GM19372 (cell line): ENCODE measurements around the gene C11orf98.
"Not testable (repeated sequence)": the region's sequence is repeated elsewhere in the genome, so short reads cannot be mapped to it uniquely, and the experiment has no call there.

Source experiments
- ATAC-seq: cut with Tn5 transposase; IDR thresholded peaks from one replicate; pipeline ENCODE4 v1.9.1; 2021; ENCODE audit warnings: mild to moderate bottlenecking, low read depth, moderate library complexity; ENCODE audit not compliant: unreplicated experiment

Gene C11orf98

GRCh38 chr11:62665075-62665598 is at the start of gene C11orf98, which contains the start of gene CSKMT:
Gene C11orf98, minus strand, starts transcription at chr11:62665210. Its CDS starts 41 bp downstream, at chr11:62665169.
Gene CSKMT, plus strand, starts transcription at chr11:62665312. Its CDS starts 568 bp downstream, at chr11:62665880.
- ATAC-seq = peak; percentile 82

DNA sequence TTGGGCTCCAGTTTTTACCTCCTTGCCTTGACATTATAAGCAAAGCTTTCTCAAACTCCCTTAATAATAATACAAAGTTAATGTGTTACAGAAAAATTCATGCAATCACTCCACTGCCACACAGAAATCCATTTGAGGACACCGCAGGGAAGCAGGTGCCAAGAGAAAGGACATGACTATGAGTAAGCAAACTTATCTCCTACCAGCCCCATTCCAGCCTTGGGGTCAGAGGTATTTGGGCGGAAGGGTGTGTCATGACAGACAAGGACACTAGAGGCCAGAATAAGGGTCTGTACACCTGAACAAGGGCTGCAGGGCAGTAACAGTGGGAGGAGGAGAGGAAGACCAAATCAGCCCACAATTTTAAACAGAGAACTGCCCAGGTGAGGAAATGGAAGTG is 48.3 kb upstream of the C11orf98 start:
- ATAC-seq = no peak

GRCh38 chr11:62712861-62713260 is 47.9 kb upstream of the C11orf98 start:
- no peak for ATAC-seq

- no peak for ATAC-seq
Measured at GRCh38 chr11:62712276-62712812, 47.3 kb upstream of the C11orf98 start.

- ATAC-seq = no peak
Measured at GRCh38 chr11:62710001-62710345, 45.0 kb upstream of the C11orf98 start.

DNA sequence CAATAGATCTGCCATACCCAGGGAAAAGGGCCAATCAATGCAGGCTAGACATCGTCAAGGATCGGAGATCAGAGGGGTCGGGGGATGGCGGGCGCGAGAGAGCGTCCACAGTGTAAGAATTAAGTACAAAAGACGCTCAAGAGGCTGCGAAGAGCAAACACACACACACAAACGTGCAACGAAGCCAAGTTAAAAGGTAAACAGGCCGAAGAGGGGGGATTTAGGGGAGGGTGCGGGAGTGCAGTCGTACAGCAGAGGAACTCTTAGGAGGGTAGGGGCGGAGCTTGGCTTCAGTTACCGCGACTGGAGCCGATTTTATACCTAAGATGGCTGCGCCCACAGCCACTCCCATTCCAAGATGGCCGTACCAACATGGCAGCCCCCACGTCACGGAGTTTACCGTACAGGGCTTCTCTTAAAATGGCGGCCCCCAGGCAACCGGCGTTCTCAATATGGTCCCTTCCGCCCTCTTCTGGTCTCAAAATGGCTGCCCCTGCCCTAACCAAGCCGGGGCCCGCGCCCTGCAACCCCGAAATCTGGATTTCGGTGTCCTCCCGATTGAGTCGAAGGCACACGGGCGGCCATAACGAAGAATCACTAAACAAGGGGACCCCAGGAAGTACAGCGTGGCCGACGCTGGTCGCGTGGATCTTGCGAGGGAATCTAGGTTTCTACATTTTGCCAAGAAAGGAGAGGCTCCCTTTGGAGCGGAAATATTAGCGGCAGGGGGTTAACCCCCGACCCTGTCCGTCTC is 44.4 kb upstream of the C11orf98 start:
- peak; percentile 73 for ATAC-seq

DNA sequence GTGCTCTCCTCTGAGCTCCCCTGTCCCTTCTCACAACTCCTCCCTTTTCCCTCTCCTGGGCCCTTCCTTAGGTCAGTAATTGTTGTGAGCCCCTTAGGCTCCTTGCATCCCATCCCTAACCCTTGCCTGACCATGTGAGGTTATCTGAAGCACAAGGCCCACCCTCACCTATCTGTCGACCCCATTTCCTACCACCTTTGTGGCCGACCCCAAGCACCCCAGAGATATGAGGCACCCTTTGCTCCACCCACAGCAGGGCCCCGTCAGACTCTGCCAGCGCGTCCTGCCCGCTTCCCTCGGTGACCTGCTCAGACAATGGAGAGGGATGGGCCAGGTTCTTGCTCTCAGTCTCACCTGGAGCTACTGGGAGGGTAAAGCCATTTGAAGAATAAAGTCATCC is 43.8 kb upstream of the C11orf98 start:
- ATAC-seq = no peak

DNA sequence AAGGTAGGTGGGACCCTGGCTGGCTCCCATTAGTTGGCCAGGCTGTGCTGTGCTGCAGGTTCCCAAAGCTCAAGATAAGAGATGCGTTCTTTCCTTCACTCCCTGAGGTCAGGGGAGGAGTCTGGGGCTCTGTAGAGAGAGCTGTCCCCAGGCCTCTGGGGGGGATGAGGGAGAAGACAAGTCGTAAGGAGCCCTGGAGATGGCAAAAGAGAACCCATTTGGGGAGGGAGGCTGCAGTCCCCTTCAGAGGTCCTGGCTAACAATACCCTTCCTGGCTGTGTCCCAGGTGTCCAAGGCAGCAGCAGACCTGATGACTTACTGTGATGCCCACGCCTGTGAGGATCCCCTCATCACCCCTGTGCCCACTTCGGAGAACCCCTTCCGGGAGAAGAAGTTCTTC is 43.4 kb upstream of the C11orf98 start:
- ATAC-seq = no peak

- ATAC-seq = no peak
Measured at GRCh38 chr11:62707277-62707861, 42.4 kb upstream of the C11orf98 start, which contains the start of the genes BSCL2 and GNG3. Gene BSCL2, minus strand, starts transcription at chr11:62707424. Its CDS starts 229 bp downstream, at chr11:62707195. Gene GNG3, plus strand, starts transcription at chr11:62707676. Its CDS starts 620 bp downstream, at chr11:62708296.

DNA sequence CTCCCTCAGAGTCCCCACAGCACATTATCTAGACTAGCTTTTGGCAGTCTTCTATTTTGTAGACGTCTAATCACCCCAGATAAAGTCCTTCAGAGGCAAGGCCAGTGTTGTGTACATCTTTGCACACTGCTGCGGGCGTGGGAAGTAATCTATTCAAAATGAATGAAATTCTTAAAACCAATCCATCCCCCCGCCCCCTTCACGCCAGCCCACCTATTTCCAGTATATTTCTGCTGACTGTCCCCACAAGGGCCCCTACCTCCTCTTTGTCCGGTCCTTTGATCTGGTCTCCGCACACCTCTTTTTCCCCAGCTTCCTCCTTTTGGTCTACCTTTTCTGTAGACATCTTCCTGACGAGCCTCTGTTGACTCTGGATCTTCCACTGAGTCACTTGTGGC is 41.8 kb upstream of the C11orf98 start:
- ATAC-seq = no peak

- ATAC-seq = no peak
Measured at GRCh38 chr11:62705880-62706849, 41.2 kb upstream of the C11orf98 start.

- ATAC-seq = no peak
Measured at GRCh38 chr11:62705413-62705812, 40.4 kb upstream of the C11orf98 start.

- not testable (repeated sequence) for ATAC-seq
Measured at GRCh38 chr11:62703921-62704320, 38.9 kb upstream of the C11orf98 start.

GRCh38 chr11:62702246-62702645 is 37.2 kb upstream of the C11orf98 start:
- ATAC-seq = no peak

GRCh38 chr11:62694455-62695167 is 29.6 kb upstream of the C11orf98 start:
- no peak for ATAC-seq

DNA sequence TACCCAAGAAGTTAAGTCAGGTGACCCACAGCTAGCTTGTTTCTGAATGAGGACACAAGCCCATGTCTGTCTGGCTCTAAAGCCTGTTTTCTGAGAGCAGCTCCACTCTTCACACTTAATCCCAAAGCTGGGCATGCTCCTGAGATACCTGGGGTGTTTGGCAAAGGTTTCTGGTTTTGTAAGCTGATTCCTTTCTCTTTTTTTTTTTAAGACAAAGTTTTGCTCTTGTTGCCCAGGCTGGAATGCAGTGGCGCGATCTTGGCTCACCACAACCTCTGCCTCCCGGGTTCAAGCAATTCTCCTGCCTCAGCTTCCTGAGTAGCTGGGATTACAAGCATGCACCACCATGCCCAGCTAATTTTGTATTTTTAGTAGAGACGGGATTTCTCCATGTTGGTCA is 28.6 kb upstream of the C11orf98 start:
- ATAC-seq = not testable (repeated sequence)

- no peak for ATAC-seq
Measured at GRCh38 chr11:62689421-62690183, 24.6 kb upstream of the C11orf98 start, which contains the start of gene LRRN4CL. Gene LRRN4CL, minus strand, starts transcription at chr11:62689530. Its CDS starts 1,022 bp downstream, at chr11:62688508.

DNA sequence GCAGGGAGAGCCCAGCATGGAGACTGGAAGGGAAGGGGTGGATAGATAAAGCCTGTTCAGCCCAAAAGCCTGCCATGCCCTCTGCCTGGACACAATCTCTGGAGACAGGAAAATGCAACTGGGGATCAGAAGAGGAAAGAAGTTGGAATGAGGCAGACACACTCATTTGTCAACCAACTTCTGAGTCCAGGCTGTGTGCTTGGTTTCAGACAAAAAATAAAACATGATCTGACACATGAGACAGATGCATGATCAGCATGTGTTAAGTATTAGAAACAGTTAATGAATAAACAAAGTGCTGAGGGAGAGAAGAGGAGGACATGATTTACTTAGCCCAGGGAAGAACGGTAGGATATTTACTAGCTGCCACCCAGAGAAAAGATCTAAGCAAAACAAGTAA is 23.5 kb upstream of the C11orf98 start:
- ATAC-seq = no peak
